ENCODE results near the gene LCE3C.

GRCh38 chr1:152585586-152585985 is 14.4 kb upstream of the LCE3C start:
- no peak for TF ChIP-seq CTCF (IDR thresholded peaks at IDR 0.05)
- TF ChIP-seq POLR2A (IDR thresholded peaks at IDR 0.05) = no peak
